K562 (cell line): Measurements from ENCODE around the gene ATOSA. TPM values are rescaled to one million over a fixed set of nuclear protein-coding genes. Genes with fewer than 3 reads are reported as not detected.

Experiments used
- ATAC-seq: fragments of 200-7000 bp; cut with Tn5 transposase; 3 replicates; pipeline ENCODE4 v1.9.1; 2020; ENCODE audit warnings: moderate library complexity
- BruUV-seq: library from RNA; stranded (reverse); fragments of 400-500 nt; replicated peaks from 2 replicates; lab custom pipeline; 2021; lab: Mats Ljungman, UMichigan
- CTCF ChIA-PET: fragments of 300-600 bp; formaldehyde crosslinking; extraction: SDS; loops from one replicate; lab custom pipeline; 2021; ENCODE audit warnings: low intra/inter-chr PET ratio; lab: Yijun Ruan, JAX
- POLR2A ChIA-PET: fragments of 300-600, 350-650 bp; sonication (Branson Sonifier 250); formaldehyde crosslinking; extraction: SDS; loops from one replicate; lab custom pipeline; 2021; ENCODE audit warnings: antibody characterized with exemption, inconsistent platforms; lab: Yijun Ruan, JAX
- DNase-seq, 4 experiments: peaks; one replicate each; pipeline versions ENCODE4 v3.0.0 to v3.0.0-alpha.2; 2011 to 2018; ENCODE audit warnings: low spot score in 3 of 4, mixed read lengths in 3 of 4; ENCODE audit errors: extremely low read depth in 1 of 4
- FAIRE-seq: peaks from 2 replicates; lab custom pipeline; 2011; peaks lifted over from hg19 to GRCh38; lab: Jason Lieb, UNC
- H2AFZ ChIP-seq: 2 replicates; pipeline ENCODE4 v1.6.0; 2011; ENCODE audit warnings: low read depth, low read length, control low read depth, inconsistent platforms
- H3K27ac ChIP-seq: fragments of 200-600 bp; 3 replicates; pipeline ENCODE4 v1.8.0; 2011; ENCODE audit warnings: low read depth, mild to moderate bottlenecking, control low read depth, inconsistent platforms, low read length, moderate library complexity, mixed read lengths; ENCODE audit errors: extremely low read depth
- H3K27me3 ChIP-seq, 2 experiments: fragments of 300-600 bp in 1 of 2; 2 replicates in 1 of 2; 3 replicates in 1 of 2; pipeline versions ENCODE4 v1.6.0 to v1.8.0; 2011; ENCODE audit warnings: inconsistent platforms in 2 of 2, low read length in 2 of 2, mild to moderate bottlenecking in 1 of 2, mixed read lengths in 1 of 2, moderate library complexity in 1 of 2; ENCODE audit not compliant: control insufficient read depth in 2 of 2, insufficient read depth in 2 of 2
- H3K36me3 ChIP-seq: fragments of 300-600 bp; 3 replicates; pipeline ENCODE4 v1.8.0; 2011; ENCODE audit warnings: mild to moderate bottlenecking, low read length, inconsistent platforms; ENCODE audit not compliant: control insufficient read depth, insufficient read depth
- H3K4me1 ChIP-seq, 2 experiments: fragments of 200-600 bp in 1 of 2; replicated peaks in 1 of 2; 2 replicates in 1 of 2; 3 replicates in 1 of 2; pipeline versions ENCODE4 v1.5.1 to v1.8.0; 2011; ENCODE audit warnings: inconsistent platforms in 2 of 2, low read length in 2 of 2, mild to moderate bottlenecking in 1 of 2, mixed read lengths in 1 of 2, moderate library complexity in 1 of 2; ENCODE audit not compliant: control insufficient read depth in 2 of 2, insufficient read depth in 2 of 2
- H3K4me2 ChIP-seq: 2 replicates; pipeline ENCODE4 v1.6.1; 2011; ENCODE audit warnings: low read length, control low read depth, inconsistent platforms, mixed read lengths; ENCODE audit not compliant: insufficient read depth
- H3K4me3 ChIP-seq: fragments of 200-600 bp; sonication (generic), shearing (Covaris generic); 2 replicates; pipeline ENCODE4 v1.5.1; 2016; ENCODE audit warnings: control low read depth, inconsistent platforms
- H3K79me2 ChIP-seq: fragments of 200-600 bp; 3 replicates; pipeline ENCODE4 v1.8.0; 2011; ENCODE audit warnings: low read length, inconsistent platforms; ENCODE audit not compliant: control insufficient read depth, insufficient read depth
- H3K9ac ChIP-seq, 2 experiments: 2 replicates each; pipeline versions ENCODE4 v1.6.0 to v1.6.1; 2011; ENCODE audit warnings: low read depth in 2 of 2, low read length in 2 of 2, control low read depth in 1 of 2, inconsistent platforms in 1 of 2, mild to moderate bottlenecking in 1 of 2, mixed read lengths in 1 of 2; ENCODE audit not compliant: insufficient read depth in 1 of 2
- H3K9me1 ChIP-seq: one replicate; pipeline ENCODE4 v1.6.0; 2011; ENCODE audit warnings: inconsistent platforms, mild to moderate bottlenecking, low read length, moderate library complexity; ENCODE audit not compliant: control insufficient read depth, insufficient read depth
- H3K9me3 ChIP-seq: replicated peaks from 2 replicates; pipeline ENCODE4 v1.5.1; 2011; ENCODE audit warnings: low read depth, low read length, inconsistent platforms; ENCODE audit not compliant: control insufficient read depth, insufficient read depth
- H4K20me1 ChIP-seq: replicated peaks from 2 replicates; pipeline ENCODE4 v1.6.1; 2011; ENCODE audit warnings: low read length, inconsistent platforms, mixed read lengths; ENCODE audit not compliant: control insufficient read depth, insufficient read depth
- CBX2 ChIP-seq: fragments of 200-600 bp; sonication (generic); IDR thresholded peaks from one replicate; pipeline ENCODE4 v1.6.1; 2012; ENCODE audit warnings: mild to moderate bottlenecking, low read length, inconsistent platforms; ENCODE audit not compliant: insufficient read depth, poor library complexity, severe bottlenecking
- HOMEZ ChIP-seq: fragments of 250-450 bp; sonication (Bioruptor Pico); IDR thresholded peaks from 2 replicates; pipeline ENCODE4 v1.4.0; 2020; ENCODE audit warnings: mild to moderate bottlenecking, moderate library complexity
- KDM4B ChIP-seq, 2 experiments: fragments of 450-650 bp in 1 of 2; sonication (generic) in 1 of 2; IDR thresholded peaks; 2 replicates each; pipeline ENCODE4 v1.6.1; 2016 to 2017; ENCODE audit warnings: borderline replicate concordance in 2 of 2, antibody characterized with exemption in 1 of 2, low read depth in 1 of 2, mild to moderate bottlenecking in 1 of 2
- KLF16 ChIP-seq: IDR thresholded peaks from 2 replicates; pipeline ENCODE4 v1.6.1; 2016; ENCODE audit warnings: antibody characterized with exemption
- RREB1 ChIP-seq: fragments of 250-450 bp; sonication (Bioruptor Pico); IDR thresholded peaks from 2 replicates; pipeline ENCODE4 v1.4.0; 2020
- TSC22D4 ChIP-seq: fragments of 450-650 bp; IDR thresholded peaks from 2 replicates; pipeline ENCODE4 v1.6.1; 2016; ENCODE audit warnings: missing genetic modification characterization, missing biosample characterization, control low read depth
- in situ Hi-C: fragments of 300-500 bp; cut with MboI; formaldehyde crosslinking; loops from 4 replicates; pipeline ENCODE4 v1.15.0; 2018; ENCODE audit warnings: inconsistent platforms, mixed read lengths
- intact Hi-C: fragments of 100-400 bp; cut with micrococcal nuclease; formaldehyde crosslinking; loops from 2 replicates; pipeline ENCODE4 v1.14.2; 2022
- polyA plus RNA-seq, 8 experiments: library from polyadenylated mRNA; depleted of rRNA in 4 of 8; stranded (reverse) in 5 of 8; unstranded in 3 of 8; fragments of >200 nt; fragmentation: Nextera tagmentation in 2 of 8; fragmentation: Illumina TruSeq in 1 of 8; extraction: Ambion mirVana in 2 of 8; extraction: Trizol in 1 of 8; gene quantifications; 2 replicates each; pipeline versions ENCODE4 v1.2.1 to v1.2.3, GENCODE V29; 2011 to 2014; ENCODE audit warnings: inconsistent platforms in 1 of 8, missing spikeins in 1 of 8
- total RNA-seq, 7 experiments: library from RNA; depleted of rRNA in 6 of 7; stranded (reverse); fragments of >200 nt in 6 of 7; fragmentation: Illumina TruSeq in 2 of 7; extraction: Trizol in 2 of 7; gene quantifications; 2 replicates each; pipeline versions ENCODE4 v1.2.1 to v1.2.3, GENCODE V29; 2011 to 2021; ENCODE audit warnings: low replicate concordance in 1 of 7

Gene ATOSA
- total and polyA plus RNA-seq, 9 of the 15 experiments (the other 6 are each of a cell fraction or from before 2014, with no cell fraction given): 2.0 to 6.1 (median 3.9) TPM

GRCh38 chr15:52673734-52674133, 5.5 kb downstream of the ATOSA start:
- Histone ChIP-seq H3K4me2 (no peak overlapping the region), H2AFZ (no peak overlapping the region), H3K9me3 (no peaks in the 10 kb centered on the region)
- in situ Hi-C loops: no loop called here
- CTCF ChIA-PET: no interaction called here
- ATAC-seq (no peak), FAIRE-seq (no peak)
- no peak for TF ChIP-seq KDM4B (IDR thresholded peaks at IDR 0.05; ENCODE audit: borderline replicate concordance in 2 of 2, low read depth in 1 of 2)
- no peak for TF ChIP-seq HOMEZ
- no peak for TF ChIP-seq KLF16
- TF ChIP-seq TSC22D4 (tag): no peak
- no peak for TF ChIP-seq CBX2
- TF ChIP-seq RREB1 (CRISPR knock-in tag): no peak
- TF ChIP-seq, all 486 proteins: peak for 0
- no peak overlapping the region for H3K9ac ChIP-seq
- H3K9me1 ChIP-seq: no peaks in the 10 kb centered on the region
- no peak for DNase-seq
- POLR2A ChIA-PET: interaction anchor here (1.4 to 2.2 kb wide), 2 partner anchors 9 to 11 kb away, joined by 3 to 9 read pairs; no protein-coding TSS in a partner anchor
- no peak overlapping the region for H3K4me3 ChIP-seq
- no peak overlapping the region for H3K27ac ChIP-seq
- no TSS peak for BruUV-seq
- intact Hi-C loops: no loop called here
- H3K4me1 ChIP-seq: peaks cover 0 to 7% of the 10 kb centered on the region in 2 experiments; a peak in 1 of 5 replicates
- no peaks in the 10 kb centered on the region for H3K27me3 ChIP-seq
- H3K79me2 ChIP-seq: no peaks in the 10 kb centered on the region
- H3K36me3 ChIP-seq: no peaks in the 10 kb centered on the region
- no peaks in the 10 kb centered on the region for H4K20me1 ChIP-seq
